B cell (primary cell): ENCODE data around the gene MAPK4. TPM values are rescaled to one million over a fixed set of nuclear protein-coding genes. Genes with fewer than 3 reads are reported as not detected.

ENCODE experiments used
- ATAC-seq: fragments of 200-7000 bp; cut with Tn5 transposase; one replicate; pipeline ENCODE4 v1.10.0; 2021; ENCODE audit warnings: low read depth, mild to moderate bottlenecking, moderate number of reproducible peaks, moderate library complexity
- CTCF ChIA-PET: fragments of 350-600 bp; sonication (Branson Sonifier 250); formaldehyde crosslinking; loops from one replicate; lab custom pipeline; 2021; ENCODE audit warnings: antibody characterized with exemption, inconsistent platforms; lab: Charles Lee
- POLR2A ChIA-PET: fragments of 350-600 bp; sonication (Branson Sonifier 250); formaldehyde crosslinking; loops from one replicate; lab custom pipeline; 2021; ENCODE audit warnings: antibody characterized with exemption; lab: Charles Lee
- DNase-seq: peaks from one replicate; pipeline ENCODE4 v3.0.0; 2013
- H2AFZ ChIP-seq: 2 replicates; pipeline ENCODE4 v1.6.1; 2012; ENCODE audit warnings: mild to moderate bottlenecking, low read depth, low read length; ENCODE audit not compliant: insufficient read depth, poor library complexity, severe bottlenecking
- H3K27ac ChIP-seq, 2 donors: 1 replicate in 1 of 2; 2 replicates in 1 of 2; pipeline ENCODE4 v1.5.1; 2012 to 2013; ENCODE audit warnings: low read length in 2 of 2, mild to moderate bottlenecking in 2 of 2, moderate library complexity in 1 of 2
- H3K27me3 ChIP-seq, 4 experiments: fragments of 200-600 bp in 1 of 4; sonication (generic) in 1 of 4; replicated peaks in 1 of 4; 1 replicate in 2 of 4; 2 replicates in 2 of 4; pipeline versions ENCODE4 v1.6.1 to v1.7.0; 2013 to 2016; ENCODE audit warnings: low read length in 3 of 4, mild to moderate bottlenecking in 2 of 4, mixed read lengths in 1 of 4, moderate library complexity in 1 of 4; ENCODE audit not compliant: insufficient read depth in 4 of 4, control insufficient read depth in 3 of 4; ENCODE audit errors: control extremely low read depth in 1 of 4
- H3K36me3 ChIP-seq, 2 experiments: replicated peaks in 1 of 2; 1 replicate in 1 of 2; 2 replicates in 1 of 2; pipeline versions ENCODE4 v1.6.1 to v1.7.1; 2013; ENCODE audit warnings: low read length in 1 of 2; ENCODE audit not compliant: insufficient read depth in 2 of 2, control insufficient read depth in 1 of 2; ENCODE audit errors: control extremely low read depth in 1 of 2, extremely low read depth in 1 of 2
- H3K4me1 ChIP-seq, 2 donors: fragments of 200-600 bp in 1 of 2; sonication (generic) in 1 of 2; 1 replicate in 1 of 2; 2 replicates in 1 of 2; pipeline versions ENCODE4 v1.5.1 to v1.6.1; 2013 to 2017; ENCODE audit warnings: low read length in 2 of 2; ENCODE audit not compliant: control insufficient read depth in 2 of 2, insufficient read depth in 2 of 2
- H3K4me2 ChIP-seq: replicated peaks from 2 replicates; pipeline ENCODE3; 2012; ENCODE audit warnings: mild to moderate bottlenecking, low read depth, low read length; ENCODE audit not compliant: poor library complexity, severe bottlenecking
- H3K4me3 ChIP-seq, 5 experiments: fragments of 200-600 bp in 1 of 5; sonication (generic) in 1 of 5; 1 replicate in 3 of 5; 2 replicates in 2 of 5; pipeline versions ENCODE4 v1.5.1 to v1.7.0; 2011 to 2016; ENCODE audit warnings: low read length in 4 of 5, mild to moderate bottlenecking in 4 of 5, low read depth in 2 of 5, control low read depth in 1 of 5, moderate library complexity in 1 of 5; ENCODE audit not compliant: insufficient read depth in 1 of 5; ENCODE audit errors: control extremely low read depth in 1 of 5, extremely low read depth in 1 of 5
- H3K79me2 ChIP-seq: fragments of 200-600 bp; sonication (generic); one replicate; pipeline ENCODE4 v1.6.0; 2016; ENCODE audit warnings: low read length; ENCODE audit not compliant: control insufficient read depth, insufficient read depth
- H3K9ac ChIP-seq: fragments of 200-600 bp; sonication (generic); 2 replicates; pipeline ENCODE4 v1.6.1; 2017; ENCODE audit warnings: mild to moderate bottlenecking, low read length, moderate library complexity
- H3K9me3 ChIP-seq, 3 donors: one replicate each; pipeline versions ENCODE4 v1.6.1 to v1.7.1; 2013; ENCODE audit warnings: low read length in 2 of 3; ENCODE audit not compliant: control insufficient read depth in 2 of 3, insufficient read depth in 1 of 3; ENCODE audit errors: control extremely low read depth in 1 of 3
- H4K20me1 ChIP-seq: 2 replicates; pipeline ENCODE4 v1.6.0; 2012; ENCODE audit warnings: mild to moderate bottlenecking, low read length; ENCODE audit not compliant: insufficient read depth, control insufficient read depth, poor library complexity, severe bottlenecking
- H3K27ac Mint-ChIP-seq: one replicate; pipeline ENCODE4 v1.8.0; 2021; ENCODE audit warnings: mixed read lengths
- H3K27me3 Mint-ChIP-seq: one replicate; pipeline ENCODE4 v1.8.0; 2021; ENCODE audit warnings: mixed read lengths
- H3K4me1 Mint-ChIP-seq: one replicate; pipeline ENCODE4 v1.8.0; 2021; ENCODE audit warnings: mixed read lengths
- H3K4me3 Mint-ChIP-seq: one replicate; pipeline ENCODE4 v1.8.0; 2021; ENCODE audit warnings: mixed read lengths
- H3K9me3 Mint-ChIP-seq: one replicate; pipeline ENCODE4 v1.8.0; 2022; ENCODE audit warnings: mixed read lengths; ENCODE audit not compliant: insufficient read depth
- EZH2 ChIP-seq: IDR thresholded peaks from 2 replicates; pipeline ENCODE4 v1.6.1; 2012; ENCODE audit warnings: borderline replicate concordance, low read depth, mild to moderate bottlenecking, moderate library complexity, low read length; ENCODE audit not compliant: insufficient read depth, poor library complexity, severe bottlenecking
- WGBS: methylation state at CpG from one replicate; pipeline ENCODE4 v1.1.5; 2013; ENCODE audit warnings: missing lambda C conversion rate; ENCODE audit not compliant: insufficient coverage; 5-methylcytosine and 5-hydroxymethylcytosine counted together
- intact Hi-C: fragments of 100-400 bp; cut with micrococcal nuclease; formaldehyde crosslinking; loops from one replicate; pipeline ENCODE4 v1.10.0; 2022
- polyA plus RNA-seq: library from polyadenylated mRNA; depleted of rRNA; stranded (reverse); fragments of >200 nt; gene quantifications from 2 replicates; pipeline ENCODE4 v1.2.3, GENCODE V29; 2012
- total RNA-seq, 2 donors: library from RNA; stranded (reverse); fragments of 120-200 nt in 1 of 2; gene quantifications; 1 replicate in 1 of 2; 2 replicates in 1 of 2; pipeline versions ENCODE4 v1.2.3 to v1.2.4, GENCODE V29; 2013 to 2022
- TF ChIP-seq, protein P1 (sequence below): fragments of 200-600 bp; IDR thresholded peaks from one replicate; pipeline ENCODE4 v1.8.0; 2022; ENCODE audit warnings: antibody characterized with exemption, mild to moderate bottlenecking

Gene MAPK4
- total and polyA plus RNA-seq, 2 donors (not counting 1 experiment from before 2014, with no cell fraction given) = not detected

DNA sequence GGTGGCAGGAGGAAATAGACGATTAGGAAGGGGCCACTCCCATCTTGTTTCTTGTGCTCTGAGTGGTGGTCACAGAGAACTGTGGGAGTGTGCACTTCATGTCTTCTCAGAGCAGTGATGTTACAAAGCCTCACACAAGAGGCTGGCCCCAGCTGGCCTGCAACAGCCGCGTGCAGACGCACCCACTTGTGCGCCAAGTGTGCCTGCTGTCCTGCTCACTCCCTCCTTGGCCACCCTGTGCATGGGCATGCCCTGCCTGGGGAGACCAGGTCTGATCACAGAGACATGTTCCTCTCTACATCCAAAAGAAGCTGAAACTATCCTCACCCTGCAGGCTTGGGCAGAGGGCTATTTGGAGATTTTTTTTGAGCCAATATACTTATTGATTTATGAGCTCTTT is 151.5 kb downstream of the MAPK4 start:
- Histone ChIP-seq H3K4me1 (no peaks in the 10 kb centered on the region), H3K27ac (no peak overlapping the region), H4K20me1 (no peaks in the 10 kb centered on the region), H3K36me3 (no peaks in the 10 kb centered on the region), H3K79me2 (no peaks in the 10 kb centered on the region), H3K9ac (no peak overlapping the region), H2AFZ (no peak overlapping the region), H3K4me2 (no peak overlapping the region), H3K27me3 (no peaks in the 10 kb centered on the region), H3K9me3 (peaks cover 0 to 4% (median 0%) of the 10 kb centered on the region in 3 donors), H3K4me3 (no peak overlapping the region)
- ChIA-PET CTCF (interaction anchor here (1.0 kb wide), 1 partner anchor 9 kb away, joined by 3 read pairs; no protein-coding TSS in a partner anchor), POLR2A (no interaction called here)
- Mint-ChIP-seq H3K27me3 (no peaks in the 10 kb centered on the region), H3K27ac (no peak overlapping the region), H3K4me1 (no peaks in the 10 kb centered on the region), H3K9me3 (peaks cover 3% of the 10 kb centered on the region), H3K4me3 (no peak overlapping the region)
- intact Hi-C loops = no loop called here
- 78% methylated on average over 5 of the region's 5 CpGs for WGBS
- TF ChIP-seq EZH2 = no peak
- TF ChIP-seq, protein P1, sequence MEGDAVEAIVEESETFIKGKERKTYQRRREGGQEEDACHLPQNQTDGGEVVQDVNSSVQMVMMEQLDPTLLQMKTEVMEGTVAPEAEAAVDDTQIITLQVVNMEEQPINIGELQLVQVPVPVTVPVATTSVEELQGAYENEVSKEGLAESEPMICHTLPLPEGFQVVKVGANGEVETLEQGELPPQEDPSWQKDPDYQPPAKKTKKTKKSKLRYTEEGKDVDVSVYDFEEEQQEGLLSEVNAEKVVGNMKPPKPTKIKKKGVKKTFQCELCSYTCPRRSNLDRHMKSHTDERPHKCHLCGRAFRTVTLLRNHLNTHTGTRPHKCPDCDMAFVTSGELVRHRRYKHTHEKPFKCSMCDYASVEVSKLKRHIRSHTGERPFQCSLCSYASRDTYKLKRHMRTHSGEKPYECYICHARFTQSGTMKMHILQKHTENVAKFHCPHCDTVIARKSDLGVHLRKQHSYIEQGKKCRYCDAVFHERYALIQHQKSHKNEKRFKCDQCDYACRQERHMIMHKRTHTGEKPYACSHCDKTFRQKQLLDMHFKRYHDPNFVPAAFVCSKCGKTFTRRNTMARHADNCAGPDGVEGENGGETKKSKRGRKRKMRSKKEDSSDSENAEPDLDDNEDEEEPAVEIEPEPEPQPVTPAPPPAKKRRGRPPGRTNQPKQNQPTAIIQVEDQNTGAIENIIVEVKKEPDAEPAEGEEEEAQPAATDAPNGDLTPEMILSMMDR = no peak
- ATAC-seq (no peak), DNase-seq (no peak)

DNA sequence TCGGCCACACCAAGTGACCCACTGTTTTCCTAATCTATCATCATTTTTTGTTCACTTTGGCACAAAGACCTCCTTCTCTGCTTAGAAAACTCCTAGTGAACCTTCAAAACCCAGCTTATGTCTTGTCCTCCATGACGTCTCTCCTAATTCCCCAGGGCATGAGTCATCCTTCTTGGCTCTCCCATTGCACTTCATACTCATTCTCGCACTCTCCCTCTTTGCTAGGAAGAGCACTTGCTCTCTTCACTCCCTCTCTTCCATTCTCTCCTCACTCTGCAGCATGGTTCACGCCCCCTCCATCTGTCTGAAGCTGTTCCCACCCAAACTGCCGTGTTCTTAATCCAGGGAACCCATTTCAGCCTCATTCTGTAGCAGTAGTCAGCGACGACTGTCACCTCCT is 156.0 kb downstream of the MAPK4 start:
- ChIA-PET CTCF (no interaction called here), POLR2A (no interaction called here)
- Histone ChIP-seq H3K79me2 (no peaks in the 10 kb centered on the region), H3K27me3 (peaks cover 0 to 2% (median 0%) of the 10 kb centered on the region in 4 experiments), H2AFZ (no peak overlapping the region), H3K9ac (no peak overlapping the region), H3K4me3 (no peak overlapping the region), H3K9me3 (peaks cover 0 to 12% (median 0%) of the 10 kb centered on the region in 3 donors), H3K36me3 (no peaks in the 10 kb centered on the region), H3K27ac (no peak overlapping the region), H3K4me2 (no peak overlapping the region), H3K4me1 (no peaks in the 10 kb centered on the region), H4K20me1 (no peaks in the 10 kb centered on the region)
- WGBS = 88% methylated on average over 7 of the region's 7 CpGs
- Mint-ChIP-seq H3K4me1 (no peaks in the 10 kb centered on the region), H3K9me3 (peaks cover 3% of the 10 kb centered on the region), H3K4me3 (no peak overlapping the region), H3K27me3 (peaks cover 13% of the 10 kb centered on the region), H3K27ac (no peak overlapping the region)
- intact Hi-C loops = no loop called here
- ATAC-seq = no peak
- TF ChIP-seq, protein P1 = no peak
- no peak for TF ChIP-seq EZH2
- no peak for DNase-seq
